GM19025 (cell line): ENCODE measurements around the gene UBE2C.
A peak's percentile ranks its signal among the peaks of the same experiment; 100 is the strongest.

ENCODE experiments used
- ATAC-seq: cut with Tn5 transposase; IDR thresholded peaks from one replicate; pipeline ENCODE4 v1.9.1; 2021; ENCODE audit warnings: mild to moderate bottlenecking, low read depth, moderate library complexity; ENCODE audit not compliant: unreplicated experiment

UBE2C gene

DNA sequence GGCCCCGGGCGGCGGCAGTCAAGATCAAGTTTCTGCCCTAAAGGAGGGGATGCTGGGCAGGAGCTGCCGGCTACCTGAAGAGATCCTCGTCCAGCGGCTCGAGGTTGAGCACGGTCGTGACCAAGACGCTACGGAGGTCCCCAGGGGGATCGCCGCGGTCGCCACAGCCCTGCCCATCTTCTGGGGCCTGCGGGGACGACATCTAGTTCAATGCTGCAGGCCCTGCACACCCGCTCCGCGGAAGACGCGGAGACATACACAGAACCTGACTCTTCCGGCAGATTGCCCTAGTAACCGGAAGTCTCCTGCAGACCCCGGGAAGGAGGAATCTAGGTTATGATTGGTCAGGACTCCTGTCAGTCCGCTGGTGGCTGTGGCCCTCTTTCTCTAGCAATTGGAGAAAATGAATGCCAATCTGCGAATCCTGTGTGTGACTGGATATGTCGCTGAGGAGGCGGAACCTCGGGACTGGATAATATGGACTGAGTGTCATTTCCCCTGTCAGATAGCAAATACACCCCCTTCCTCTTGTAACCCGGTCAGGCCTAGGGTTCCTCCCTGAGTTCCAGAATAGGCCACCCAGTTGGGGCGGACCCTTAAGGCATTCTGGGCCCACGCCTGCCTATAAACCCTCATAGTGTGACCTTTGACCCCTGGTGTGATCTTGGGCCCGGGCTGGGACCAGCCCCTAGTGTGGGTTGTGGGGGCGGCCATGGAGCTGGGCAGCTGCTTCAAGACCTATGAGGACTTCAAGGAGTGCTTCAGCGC, 44.9 kb downstream of the UBE2C start, which contains the start of the genes ACOT8 and ZSWIM3:
TSS of gene ACOT8 (minus strand) at position 279 of the 768 bp plus-strand sequence. CDS start at position 202, 77 bp downstream.
TSS of gene ZSWIM3 (plus strand) at position 501 of the 768 bp plus-strand sequence. CDS start at position 713, 212 bp downstream.
- ATAC-seq = peak; percentile 98

DNA sequence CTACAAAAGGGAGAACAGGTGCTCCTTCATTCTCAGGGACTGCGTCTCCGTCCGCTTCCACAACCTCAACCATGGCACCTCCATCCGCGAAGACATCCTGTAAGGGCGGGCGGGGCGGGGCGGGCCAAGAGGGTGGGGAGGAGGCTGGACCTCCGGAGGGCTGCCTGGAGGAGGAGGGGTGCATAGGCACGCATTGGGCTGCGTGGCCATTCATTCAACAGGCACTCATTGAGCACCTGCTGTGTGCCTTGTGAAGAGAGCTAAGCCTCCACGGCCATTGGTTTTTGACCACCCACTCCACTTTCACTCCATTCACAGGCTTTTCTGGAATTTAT, 45.4 kb downstream of the UBE2C start:
- peak; percentile 7 for ATAC-seq

DNA sequence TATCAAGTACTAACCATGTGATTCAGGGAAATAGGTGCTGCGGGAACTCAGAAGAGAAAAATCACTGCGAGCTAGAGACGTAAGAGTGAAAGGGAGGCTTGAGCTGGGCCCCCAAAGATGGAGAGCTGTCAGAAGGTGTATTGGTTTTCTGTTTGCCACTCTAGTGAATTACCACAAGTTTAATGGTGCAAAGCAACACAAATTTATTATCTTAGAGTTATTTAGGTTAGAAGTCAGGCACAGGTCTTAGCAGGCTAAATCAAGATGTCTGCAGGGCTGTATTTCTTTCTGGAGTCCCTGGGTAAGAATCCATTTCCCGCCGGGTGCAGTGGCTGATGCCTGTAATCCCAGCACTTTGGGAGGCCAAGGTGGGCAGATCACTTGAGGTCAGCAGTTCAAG, 47.5 kb downstream of the UBE2C start:
- no peak for ATAC-seq

DNA sequence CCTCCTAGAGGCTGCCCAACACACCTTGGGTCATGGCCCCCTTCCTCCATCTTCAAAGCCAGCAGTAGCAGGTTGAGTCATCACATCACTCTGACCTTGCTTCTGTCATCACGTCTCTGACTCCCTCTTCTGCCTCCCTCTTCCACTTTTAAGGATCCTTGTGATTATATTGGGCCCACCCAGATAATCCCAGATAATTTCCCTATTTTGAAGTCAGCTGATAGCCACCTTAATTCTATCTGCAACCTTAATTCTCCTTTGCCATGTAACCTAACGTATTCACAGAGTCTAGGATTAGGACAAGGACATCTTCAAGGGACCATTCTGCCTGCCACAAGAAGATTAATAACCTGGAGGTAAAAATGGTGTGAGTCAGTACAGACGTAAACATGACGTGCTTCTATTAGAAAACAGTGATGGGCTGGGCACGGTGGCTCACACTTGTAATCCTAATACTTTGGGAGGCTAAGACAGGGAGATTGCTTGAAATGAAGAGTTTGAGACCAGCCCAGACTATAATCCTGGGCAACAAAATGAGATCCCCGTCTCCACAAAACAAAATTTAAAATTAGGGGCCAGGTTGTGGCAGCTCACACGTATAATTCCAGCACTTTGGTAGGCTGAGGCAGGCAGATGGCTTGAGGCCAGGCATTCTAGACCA, 48.2 kb downstream of the UBE2C start:
- ATAC-seq = no peak

DNA sequence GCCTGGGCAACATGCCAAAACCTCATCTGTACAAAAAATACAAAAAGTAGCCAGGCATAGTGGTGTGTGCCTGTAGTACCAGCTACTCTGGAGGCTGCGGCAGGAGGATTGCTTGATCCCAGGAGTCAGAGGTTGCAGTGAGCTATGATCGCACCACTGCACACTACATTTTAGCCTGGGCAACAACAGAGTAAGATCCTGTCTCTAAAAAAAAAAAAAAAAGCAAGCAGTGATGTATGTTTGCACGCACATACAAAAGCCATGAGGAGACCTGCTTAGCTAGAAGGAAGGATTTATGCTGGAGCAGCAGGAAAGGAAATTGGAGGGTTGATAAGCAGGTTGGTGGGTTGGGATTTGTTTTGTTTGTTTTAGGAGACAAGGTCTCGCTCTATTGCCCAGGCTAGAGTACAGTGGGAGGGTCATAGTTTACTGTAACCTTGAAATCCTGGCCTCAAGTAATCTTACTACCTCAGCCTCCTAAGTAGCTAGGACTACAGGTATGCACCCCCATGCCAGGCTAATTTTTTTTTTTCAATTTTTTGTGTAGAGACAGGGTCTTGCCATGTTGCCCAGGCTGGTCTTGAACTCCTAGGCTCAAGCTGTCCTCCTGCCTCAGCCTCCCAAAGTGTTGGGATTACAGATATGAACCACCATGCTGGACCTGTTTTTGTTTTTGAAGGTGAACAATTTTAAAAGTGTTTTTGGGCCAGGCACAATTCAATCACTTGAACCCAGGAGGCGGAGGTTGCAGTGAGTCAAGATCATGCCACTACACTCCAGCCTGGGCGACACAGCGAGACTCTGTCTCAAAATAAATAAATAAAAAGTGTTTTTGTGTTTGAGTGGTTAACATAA, 49.0 kb downstream of the UBE2C start:
- no peak for ATAC-seq

DNA sequence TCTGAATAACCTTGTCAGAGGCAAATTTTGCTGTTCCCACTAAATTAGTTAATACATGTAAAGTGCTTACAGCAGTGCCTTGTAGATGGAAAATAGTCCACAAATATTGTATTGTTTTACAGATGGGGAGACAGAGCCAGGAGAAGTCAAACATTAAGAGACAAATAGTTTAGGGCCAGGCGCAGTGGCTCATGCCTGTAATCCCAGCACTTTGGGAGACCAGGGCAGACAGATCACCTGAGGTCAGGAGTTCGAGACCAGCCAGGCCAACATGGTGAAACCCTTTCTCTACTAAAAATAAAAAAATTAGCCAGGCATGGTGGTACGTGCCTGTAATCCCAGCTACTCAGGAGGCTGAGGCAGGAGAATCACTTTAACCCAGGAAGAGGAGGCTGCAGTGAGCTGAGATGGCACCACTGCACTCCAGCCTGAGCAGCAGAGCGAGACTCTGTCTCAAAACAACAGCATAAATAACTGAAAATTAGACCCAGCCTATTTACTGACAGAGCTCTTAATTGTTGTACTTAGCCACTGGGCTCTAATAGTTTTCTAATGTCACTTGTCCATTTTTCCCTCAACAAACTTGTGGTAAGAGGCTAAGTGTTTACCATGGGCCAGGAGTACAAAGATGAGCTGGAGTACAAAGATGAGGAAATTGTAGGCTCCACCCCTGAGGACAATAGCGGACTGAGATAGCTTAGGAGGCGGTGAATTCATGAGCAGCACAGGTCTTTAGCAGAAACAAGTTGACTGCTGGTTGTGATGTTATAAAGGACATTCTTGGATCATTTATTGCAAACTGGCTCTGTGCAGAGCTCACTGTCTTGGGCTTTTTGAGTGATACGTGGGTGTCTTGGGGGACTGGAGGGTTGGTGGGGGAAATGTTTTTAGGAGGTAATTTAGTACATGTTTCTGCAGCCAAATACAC, 51.4 kb downstream of the UBE2C start:
- no peak for ATAC-seq

DNA sequence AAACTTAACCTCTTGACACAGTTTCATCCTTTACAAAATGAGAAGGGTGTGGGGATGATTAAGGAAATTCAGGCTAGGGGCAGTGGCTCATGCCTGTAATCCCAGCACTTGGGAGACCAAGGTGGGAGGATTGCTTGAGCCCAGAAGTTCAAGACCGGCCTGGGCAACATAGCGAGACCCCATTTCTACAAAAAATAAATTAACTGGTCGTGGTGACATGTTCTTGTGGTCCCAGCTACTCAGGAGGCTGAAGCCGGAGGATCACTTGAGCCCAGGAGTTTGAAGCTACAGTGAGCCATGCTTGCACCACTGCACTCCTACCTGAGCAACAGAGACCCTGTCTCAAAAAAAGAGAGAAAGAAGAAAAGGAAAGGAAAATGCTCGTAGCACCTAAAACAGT, 54.0 kb downstream of the UBE2C start:
- no peak for ATAC-seq
